ENCODE results near the gene C1orf122. TPM values are rescaled to one million over a fixed set of nuclear protein-coding genes. Genes with fewer than 3 reads are reported as not detected.

The C1orf122 gene
- total RNA-seq, 1 donor from 2014 or later = 51.8 TPM

DNA sequence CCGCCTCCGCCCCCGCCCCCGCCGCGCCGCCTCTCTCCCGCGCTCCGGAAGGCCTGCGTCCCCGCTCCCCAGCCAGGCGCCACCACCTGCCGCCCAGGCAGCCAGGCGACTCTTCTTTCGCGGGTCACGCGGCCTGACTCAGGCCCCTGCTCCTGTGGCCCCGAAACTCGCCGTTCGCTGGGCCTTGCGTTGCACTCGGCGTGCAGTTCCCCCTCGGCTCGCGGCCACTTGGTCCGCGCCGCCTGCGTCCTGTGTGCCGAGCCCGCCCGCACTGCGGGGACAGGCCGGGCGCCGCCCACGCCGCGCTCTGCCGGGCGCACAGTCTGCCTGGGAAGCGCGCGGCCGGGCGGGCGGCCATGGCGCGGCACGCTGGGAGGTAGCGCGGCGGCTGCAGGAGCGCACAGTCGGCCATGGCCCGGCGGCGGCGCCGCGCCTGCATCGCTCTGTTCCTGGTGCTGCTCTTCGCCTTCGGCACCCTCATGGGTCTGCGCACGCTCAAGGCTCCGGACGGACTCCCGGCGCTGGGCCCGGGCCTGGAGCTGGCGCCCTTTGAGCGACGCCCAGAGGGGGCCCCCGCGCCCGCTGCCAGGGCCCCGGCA, 13.7 kb upstream of the C1orf122 start, which contains the start of gene MANEAL:
TSS of gene MANEAL (plus strand) at position 75 of the 599 bp plus-strand sequence. CDS start at position 411, 336 bp downstream.
- no peaks in the 10 kb centered on the region for H3K36me3 ChIP-seq
- no peaks in the 10 kb centered on the region for H3K27me3 ChIP-seq
- H3K4me1 ChIP-seq = peaks cover 19% of the 10 kb centered on the region
- peak within 1 kb of the TSS; percentile 53 to 72 for H3K4me3 ChIP-seq
- no peak within 1 kb of the TSS for H3K27ac ChIP-seq
- intact Hi-C loops (cut with DNase I) = no loop called here
- no peaks in the 10 kb centered on the region for H3K9me3 ChIP-seq
- TF ChIP-seq POLR2AphosphoS5 (IDR thresholded peaks at IDR 0.05; ENCODE audit: insufficient read depth in 1 of 2, low read depth in 1 of 2) (no peak), POLR2A (IDR thresholded peaks at IDR 0.05) (no peak)
- TF ChIP-seq, protein P1, sequence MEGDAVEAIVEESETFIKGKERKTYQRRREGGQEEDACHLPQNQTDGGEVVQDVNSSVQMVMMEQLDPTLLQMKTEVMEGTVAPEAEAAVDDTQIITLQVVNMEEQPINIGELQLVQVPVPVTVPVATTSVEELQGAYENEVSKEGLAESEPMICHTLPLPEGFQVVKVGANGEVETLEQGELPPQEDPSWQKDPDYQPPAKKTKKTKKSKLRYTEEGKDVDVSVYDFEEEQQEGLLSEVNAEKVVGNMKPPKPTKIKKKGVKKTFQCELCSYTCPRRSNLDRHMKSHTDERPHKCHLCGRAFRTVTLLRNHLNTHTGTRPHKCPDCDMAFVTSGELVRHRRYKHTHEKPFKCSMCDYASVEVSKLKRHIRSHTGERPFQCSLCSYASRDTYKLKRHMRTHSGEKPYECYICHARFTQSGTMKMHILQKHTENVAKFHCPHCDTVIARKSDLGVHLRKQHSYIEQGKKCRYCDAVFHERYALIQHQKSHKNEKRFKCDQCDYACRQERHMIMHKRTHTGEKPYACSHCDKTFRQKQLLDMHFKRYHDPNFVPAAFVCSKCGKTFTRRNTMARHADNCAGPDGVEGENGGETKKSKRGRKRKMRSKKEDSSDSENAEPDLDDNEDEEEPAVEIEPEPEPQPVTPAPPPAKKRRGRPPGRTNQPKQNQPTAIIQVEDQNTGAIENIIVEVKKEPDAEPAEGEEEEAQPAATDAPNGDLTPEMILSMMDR (IDR thresholded peaks at IDR 0.05) = no peak
- DNase-seq (ENCODE audit: extremely low spot score in 2 of 2) = no peak

DNA sequence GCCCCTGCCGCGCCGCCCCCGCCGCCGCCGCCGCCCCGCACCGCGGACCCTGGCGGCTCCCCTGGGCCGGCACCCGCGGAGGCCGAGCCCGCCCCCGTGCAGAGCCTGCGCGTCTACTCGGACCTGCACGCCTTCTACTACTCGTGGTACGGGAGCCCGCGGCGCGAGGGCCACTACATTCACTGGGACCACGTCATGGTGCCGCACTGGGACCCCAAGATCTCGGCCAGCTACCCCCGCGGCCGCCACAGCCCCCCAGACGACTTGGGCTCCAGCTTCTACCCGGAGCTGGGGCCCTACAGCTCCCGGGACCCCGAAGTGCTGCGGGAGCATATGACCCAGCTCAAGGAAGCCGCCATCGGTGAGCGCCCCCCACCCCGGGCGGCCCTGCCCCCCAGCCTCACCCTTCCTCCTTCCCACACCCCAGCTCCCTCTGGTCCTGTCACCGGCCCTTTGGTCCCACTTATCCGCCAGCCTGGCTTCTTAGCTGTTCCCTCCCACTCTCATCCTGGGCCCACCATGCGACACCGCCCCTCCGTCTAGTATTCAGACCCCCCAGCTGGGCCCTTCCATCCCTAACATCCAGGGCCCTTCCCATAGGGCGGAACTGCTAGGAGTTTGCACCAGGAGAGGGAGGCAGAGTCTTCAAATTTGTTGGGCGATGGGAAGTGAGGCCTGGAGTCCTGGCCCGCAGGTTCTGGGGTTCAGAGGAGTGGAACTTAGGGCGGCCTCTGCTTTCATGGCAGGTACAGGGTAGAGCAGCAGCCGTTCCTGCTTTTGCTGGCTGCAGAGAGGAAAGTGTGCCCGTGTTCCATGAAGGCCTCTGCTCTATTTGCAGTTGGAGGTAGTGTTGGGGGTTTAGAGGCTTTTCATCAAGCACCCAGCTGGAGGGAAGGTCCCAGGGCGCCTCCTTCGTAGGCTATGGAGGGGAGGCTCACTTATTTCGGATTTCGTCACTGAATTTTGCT, 12.9 kb upstream of the C1orf122 start:
- peaks cover 19% of the 10 kb centered on the region for H3K4me1 ChIP-seq
- H3K27ac ChIP-seq = no peak overlapping the region
- no peaks in the 10 kb centered on the region for H3K36me3 ChIP-seq
- no peaks in the 10 kb centered on the region for H3K27me3 ChIP-seq
- intact Hi-C loops (cut with DNase I) = no loop called here
- H3K9me3 ChIP-seq = no peaks in the 10 kb centered on the region
- no peak for DNase-seq (ENCODE audit: extremely low spot score in 2 of 2)
- TF ChIP-seq POLR2A (IDR thresholded peaks at IDR 0.05) (no peak), POLR2AphosphoS5 (IDR thresholded peaks at IDR 0.05; ENCODE audit: insufficient read depth in 1 of 2, low read depth in 1 of 2) (no peak)
- TF ChIP-seq, protein P1 (IDR thresholded peaks at IDR 0.05) = no peak
- peak overlapping the region; percentile 53 to 72 for H3K4me3 ChIP-seq

- DNase-seq (ENCODE audit: extremely low spot score in 2 of 2) = no peak
- Histone ChIP-seq H3K27ac (no peak overlapping the region), H3K27me3 (no peaks in the 10 kb centered on the region), H3K4me3 (no peak overlapping the region), H3K4me1 (peaks cover 19% of the 10 kb centered on the region), H3K36me3 (peaks cover 0 to 8% of the 10 kb centered on the region in 2 donors), H3K9me3 (no peaks in the 10 kb centered on the region)
- intact Hi-C loops (cut with DNase I) = no loop called here
- TF ChIP-seq POLR2A (IDR thresholded peaks at IDR 0.05) (no peak), POLR2AphosphoS5 (IDR thresholded peaks at IDR 0.05; ENCODE audit: insufficient read depth in 1 of 2, low read depth in 1 of 2) (peak in 1 of 2 donors; percentile 22)
- TF ChIP-seq, protein P1 (IDR thresholded peaks at IDR 0.05) = no peak
Observed at GRCh38 chr1:37795340-37796125, 12.1 kb upstream of the C1orf122 start.

- Histone ChIP-seq H3K4me1 (peaks cover 19% of the 10 kb centered on the region), H3K27ac (no peak overlapping the region), H3K4me3 (no peak overlapping the region), H3K36me3 (peaks cover 0 to 23% of the 10 kb centered on the region in 2 donors), H3K9me3 (no peaks in the 10 kb centered on the region), H3K27me3 (no peaks in the 10 kb centered on the region)
- no peak for DNase-seq (ENCODE audit: extremely low spot score in 2 of 2)
- TF ChIP-seq POLR2AphosphoS5 (IDR thresholded peaks at IDR 0.05; ENCODE audit: insufficient read depth in 1 of 2, low read depth in 1 of 2) (no peak), POLR2A (IDR thresholded peaks at IDR 0.05) (no peak)
- TF ChIP-seq, protein P1 (IDR thresholded peaks at IDR 0.05) = no peak
- intact Hi-C loops (cut with DNase I) = no loop called here
Observed at GRCh38 chr1:37797750-37798345, 9.7 kb upstream of the C1orf122 start.
